GM21526 (cell line): ENCODE measurements around the gene SUSD6.
"Not testable (repeated sequence)": the region's sequence is repeated elsewhere in the genome, so short reads cannot be mapped to it uniquely, and the experiment has no call there.

Experiments
- ATAC-seq: cut with Tn5 transposase; IDR thresholded peaks from one replicate; pipeline ENCODE4 v1.9.1; 2021; ENCODE audit warnings: moderate library complexity; ENCODE audit not compliant: unreplicated experiment, low FRiP score

SUSD6 gene

DNA sequence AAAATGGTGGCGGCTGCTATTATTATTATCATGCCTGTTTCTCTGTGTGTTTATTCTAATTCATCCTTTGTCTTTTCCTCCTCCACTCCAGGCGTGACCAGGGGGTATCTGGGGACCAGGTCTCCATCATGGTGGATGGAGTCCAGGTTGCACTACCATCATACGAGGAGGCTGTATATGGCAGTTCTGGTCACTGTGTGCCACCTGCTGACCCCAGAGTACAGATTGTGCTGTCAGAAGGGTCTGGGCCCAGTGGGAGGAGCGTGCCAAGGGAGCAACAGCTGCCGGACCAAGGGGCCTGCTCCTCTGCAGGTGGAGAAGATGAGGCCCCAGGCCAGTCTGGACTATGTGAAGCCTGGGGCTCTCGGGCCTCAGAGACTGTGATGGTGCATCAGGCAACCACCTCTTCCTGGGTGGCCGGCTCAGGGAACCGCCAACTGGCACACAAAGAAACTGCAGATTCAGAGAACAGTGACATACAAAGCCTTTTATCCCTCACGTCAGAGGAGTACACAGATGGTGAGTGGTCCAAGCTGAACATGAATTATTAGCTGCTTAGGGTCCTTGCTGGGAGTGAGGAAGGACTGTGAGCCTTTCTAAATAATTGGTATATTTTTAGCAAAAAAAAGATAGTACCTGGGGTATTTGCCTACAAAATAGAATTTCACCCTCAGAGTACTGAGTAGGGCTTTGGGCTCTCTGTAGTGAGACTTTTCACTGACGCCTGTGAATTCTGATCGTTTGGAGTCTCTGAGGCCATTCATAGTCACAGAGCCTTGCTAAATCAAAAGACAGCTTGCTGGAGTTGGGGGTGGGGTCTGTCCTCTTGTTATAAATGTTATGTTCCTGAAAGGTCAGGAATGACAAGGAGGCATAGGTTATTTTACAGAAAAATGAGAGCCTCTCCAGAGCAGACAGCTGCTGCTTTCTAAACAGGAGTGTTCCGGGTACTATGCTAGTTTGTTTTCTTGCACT lies 97.5 kb downstream of the SUSD6 start:
- ATAC-seq, result no peak

DNA sequence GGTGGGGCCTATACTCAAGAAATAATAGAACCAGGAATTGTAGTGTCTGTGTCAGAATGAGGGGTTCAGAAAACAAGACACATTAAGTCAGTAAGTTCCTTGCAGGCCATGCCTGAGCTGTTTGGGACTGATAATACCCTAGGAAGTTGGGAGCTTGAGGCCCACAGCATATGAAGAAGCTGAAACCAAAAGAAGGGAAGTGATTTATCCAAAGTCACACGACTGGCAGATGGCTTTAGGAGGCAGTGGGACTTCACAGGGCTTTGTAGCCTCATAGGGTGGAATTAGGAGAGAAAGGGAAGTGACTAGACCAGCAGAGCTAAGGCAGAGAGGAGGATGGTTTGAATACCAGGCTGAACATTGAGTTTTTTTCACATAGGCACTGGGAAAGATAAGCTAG lies 99.0 kb downstream of the SUSD6 start:
- no peak for ATAC-seq

GRCh38 chr14:69711065-69711464 lies 99.7 kb downstream of the SUSD6 start:
- ATAC-seq, result no peak

- ATAC-seq, result no peak
Measured at GRCh38 chr14:69711477-69711876, 100.1 kb downstream of the SUSD6 start.

GRCh38 chr14:69711881-69712560 lies 100.6 kb downstream of the SUSD6 start:
- no peak for ATAC-seq

DNA sequence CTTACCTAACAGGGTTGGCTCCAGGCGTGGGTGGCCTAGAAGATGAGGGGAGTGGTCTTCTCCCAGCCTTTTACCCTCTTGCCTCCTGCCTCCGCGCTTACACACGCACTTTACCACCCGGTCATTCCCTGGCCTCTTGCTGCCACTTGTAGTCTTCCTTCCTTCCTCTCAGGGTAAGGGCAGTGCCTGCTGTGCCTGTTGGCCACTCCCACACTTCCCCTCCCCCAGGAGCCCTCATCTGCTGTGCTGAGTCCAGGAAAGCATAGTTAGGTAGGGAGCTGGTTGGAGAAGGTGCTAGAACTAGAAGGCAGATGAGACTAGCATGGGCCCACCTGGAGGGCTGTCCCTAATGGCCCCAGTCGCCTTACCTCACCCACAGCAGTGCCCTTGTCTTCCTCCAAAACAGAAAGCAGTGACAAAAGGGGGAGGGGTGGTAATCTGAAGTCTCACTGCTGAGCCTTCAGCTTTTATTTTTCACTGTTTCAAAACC lies 101.2 kb downstream of the SUSD6 start:
- no peak for ATAC-seq

DNA sequence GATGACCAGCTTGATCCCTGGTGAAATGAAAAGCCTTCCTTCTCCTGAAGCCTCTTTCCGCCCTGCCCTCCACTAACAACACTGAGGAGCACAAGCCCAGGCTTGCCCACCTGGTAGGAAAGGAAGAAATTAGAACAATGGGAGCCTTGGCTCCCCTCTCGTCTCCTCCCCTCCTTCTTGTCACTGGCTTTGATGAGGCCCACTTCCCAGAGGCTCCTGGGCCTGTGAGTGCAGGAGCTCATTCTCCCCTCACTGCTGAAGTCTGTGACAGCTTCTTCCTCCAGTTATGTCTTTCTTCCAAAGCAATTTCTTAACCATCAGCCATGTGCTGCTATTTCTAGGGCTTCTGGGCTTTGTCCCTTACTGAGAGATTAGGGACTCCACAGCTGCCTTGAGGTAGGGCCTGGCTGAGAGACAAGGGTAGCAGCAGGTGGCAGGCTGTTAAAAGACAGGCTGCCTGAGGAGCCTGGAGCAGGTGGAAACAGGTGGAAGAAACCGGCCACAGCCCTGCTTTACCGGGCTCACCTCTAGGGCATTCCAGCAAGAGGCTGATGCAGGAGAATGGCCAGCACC lies 101.9 kb downstream of the SUSD6 start:
- no peak for ATAC-seq

DNA sequence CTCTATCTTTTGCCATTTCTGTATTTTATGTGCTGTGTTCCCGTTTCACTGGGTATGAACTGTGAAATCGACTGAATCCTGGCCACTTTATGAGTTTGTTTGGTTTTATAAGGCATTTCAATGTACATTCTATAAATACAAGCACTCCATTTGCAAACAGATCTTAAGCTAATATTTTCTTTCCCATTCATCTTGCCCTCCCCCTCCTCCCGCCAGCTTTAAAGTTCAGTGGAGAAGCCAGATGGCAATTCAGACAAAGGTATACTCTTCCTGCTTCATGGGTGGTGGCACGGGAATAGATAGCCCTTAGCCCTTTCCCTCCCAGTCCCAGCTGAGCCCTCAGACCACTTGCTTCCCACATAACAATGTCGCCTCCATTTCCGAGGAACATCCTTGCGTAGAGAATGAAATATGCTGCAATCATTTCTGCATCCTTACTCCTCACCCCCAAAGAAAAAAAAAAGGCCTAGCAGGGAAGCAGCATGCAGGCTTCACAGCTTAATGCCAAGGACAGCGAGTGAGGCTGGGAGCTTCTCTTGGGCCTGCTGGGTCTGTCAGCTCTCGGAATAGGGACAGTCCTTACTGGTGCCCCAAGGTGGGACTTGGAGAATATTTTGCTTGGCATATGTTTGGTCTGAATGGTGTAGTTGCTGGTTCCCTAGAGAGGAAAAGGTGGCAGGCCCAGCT lies 102.7 kb downstream of the SUSD6 start:
- no peak for ATAC-seq

GRCh38 chr14:69715725-69716477 lies 104.5 kb downstream of the SUSD6 start:
- no peak for ATAC-seq

DNA sequence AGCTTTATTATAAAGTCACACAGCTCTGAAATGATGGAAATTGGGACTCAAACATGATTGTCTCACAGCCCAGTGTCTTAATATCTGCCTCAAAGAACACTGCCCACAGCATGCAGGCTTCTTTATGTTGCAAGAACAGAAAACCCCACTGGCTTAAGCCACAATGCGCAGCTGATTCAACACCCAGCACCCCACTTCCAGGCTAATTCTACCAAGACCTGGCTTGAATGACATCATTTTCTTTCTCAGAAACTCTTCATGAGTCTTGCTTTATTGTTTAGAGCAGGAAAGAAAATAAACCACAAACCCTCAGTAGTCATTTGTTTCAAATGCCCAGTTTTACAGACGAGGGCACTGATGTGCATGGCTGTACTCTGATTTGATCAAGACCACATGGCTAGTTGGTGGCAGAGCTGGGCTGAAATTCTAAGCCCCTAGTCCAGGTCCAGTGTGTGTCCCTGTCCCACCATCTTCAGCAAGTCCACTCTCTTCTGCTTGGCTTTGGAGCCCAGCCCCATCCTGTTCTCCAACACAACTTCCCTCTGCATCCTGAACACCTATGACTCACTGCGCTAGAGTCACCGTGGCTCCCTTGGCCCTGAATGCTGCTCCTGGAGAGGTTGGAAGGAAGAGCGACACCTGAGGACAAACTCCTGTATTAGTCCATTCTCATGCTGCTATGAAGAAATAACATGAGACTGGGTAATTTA lies 105.2 kb downstream of the SUSD6 start:
- no peak for ATAC-seq

- ATAC-seq, result not testable (repeated sequence)
Measured at GRCh38 chr14:69718614-69719013, 107.2 kb downstream of the SUSD6 start.

GRCh38 chr14:69719501-69719951 lies 108.1 kb downstream of the SUSD6 start:
- no peak for ATAC-seq

DNA sequence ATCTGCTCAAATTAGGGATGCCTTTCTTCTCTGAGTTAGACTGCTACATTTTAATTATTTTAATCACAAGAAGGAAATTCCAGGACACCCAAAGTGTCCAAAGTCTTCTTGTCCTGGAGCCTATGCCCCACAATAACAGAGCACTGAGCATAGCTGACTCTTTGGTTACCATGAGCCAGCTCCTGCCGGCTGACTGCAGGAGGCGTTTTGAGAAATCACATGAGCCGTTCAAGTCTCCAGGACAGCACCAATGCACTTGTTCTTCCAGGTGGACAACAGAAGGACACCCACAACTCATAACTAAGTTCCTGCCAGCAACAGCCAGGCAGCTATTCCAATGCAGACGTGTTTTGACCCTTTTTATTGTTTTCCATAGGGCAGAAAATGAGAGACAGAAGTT lies 109.5 kb downstream of the SUSD6 start:
- no peak for ATAC-seq

DNA sequence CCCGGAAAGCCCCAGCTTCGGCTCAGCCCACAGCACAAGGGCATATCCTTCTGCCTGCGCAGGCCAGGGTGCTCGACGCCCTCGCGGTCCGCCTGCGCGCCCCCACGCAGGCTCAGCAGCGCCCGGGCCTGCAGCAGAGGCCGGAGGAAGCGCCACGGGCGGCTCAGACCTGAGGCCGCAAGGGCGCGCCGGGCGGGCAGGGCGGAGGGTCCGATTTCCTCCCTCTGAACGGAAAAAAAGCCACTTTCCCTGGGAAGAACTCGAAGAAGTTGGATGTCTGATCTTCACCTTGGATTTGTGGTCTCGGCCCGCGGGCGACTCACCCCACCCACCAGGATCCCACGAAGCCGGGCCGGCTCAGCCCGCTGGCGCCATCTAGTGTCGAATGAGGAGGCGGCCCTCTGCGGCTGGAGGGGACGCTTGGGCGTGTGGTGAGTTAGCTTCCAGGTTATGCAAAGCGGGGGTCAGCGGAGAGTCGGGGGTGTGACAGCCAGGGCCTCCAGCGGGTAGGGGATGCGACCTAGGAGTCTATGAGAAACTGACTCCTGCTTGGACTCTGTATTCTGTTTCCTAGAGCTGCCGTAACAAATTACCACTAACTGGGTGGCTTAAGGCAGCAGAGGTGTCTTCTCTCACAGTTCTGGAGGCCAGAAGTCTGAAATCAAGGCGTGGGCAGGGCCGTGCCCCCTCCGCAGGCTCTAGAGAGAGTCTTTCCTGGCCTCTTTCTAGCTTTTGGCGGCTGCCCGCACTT lies 115.5 kb downstream of the SUSD6 start:
- ATAC-seq, result peak; percentile 72

GRCh38 chr14:69727860-69728259 lies 116.5 kb downstream of the SUSD6 start:
- ATAC-seq, result no peak

DNA sequence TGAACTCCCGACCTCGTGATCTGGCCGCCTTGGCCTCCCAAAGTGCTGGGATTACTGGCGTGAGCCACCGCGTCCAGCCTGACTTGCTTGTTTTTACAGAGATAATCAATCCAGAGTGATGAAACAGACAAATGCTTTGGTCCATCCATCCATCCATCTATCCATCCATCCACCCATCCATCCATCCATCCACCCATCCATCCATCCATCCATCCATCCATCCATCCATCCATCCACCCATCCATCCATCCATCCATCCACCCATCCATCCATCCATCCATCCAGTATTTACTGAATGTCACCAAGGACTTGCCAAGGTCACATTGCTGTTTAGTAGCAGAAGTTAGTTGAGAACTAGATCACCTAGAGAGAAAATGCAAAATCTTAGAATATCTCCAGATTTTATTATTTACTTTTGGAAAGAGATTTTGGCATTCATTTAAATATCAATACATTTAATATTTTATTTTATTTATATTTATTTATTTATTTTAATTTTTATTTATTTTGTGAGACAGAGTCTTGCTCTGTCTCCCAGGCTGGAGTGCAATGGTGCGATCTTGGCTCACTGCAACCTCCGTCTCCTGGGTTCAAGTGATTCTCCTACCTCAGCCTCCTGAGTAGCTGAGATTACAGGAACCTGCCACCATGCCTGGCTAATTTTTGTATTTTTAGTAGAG lies 120.7 kb downstream of the SUSD6 start:
- ATAC-seq, result not testable (repeated sequence)

- ATAC-seq, result not testable (repeated sequence)
Measured at GRCh38 chr14:69736405-69736804, 125.0 kb downstream of the SUSD6 start.

GRCh38 chr14:69741055-69741454 lies 129.7 kb downstream of the SUSD6 start:
- ATAC-seq, result no peak
